ENCODE results near the gene SPRED2.

DNA sequence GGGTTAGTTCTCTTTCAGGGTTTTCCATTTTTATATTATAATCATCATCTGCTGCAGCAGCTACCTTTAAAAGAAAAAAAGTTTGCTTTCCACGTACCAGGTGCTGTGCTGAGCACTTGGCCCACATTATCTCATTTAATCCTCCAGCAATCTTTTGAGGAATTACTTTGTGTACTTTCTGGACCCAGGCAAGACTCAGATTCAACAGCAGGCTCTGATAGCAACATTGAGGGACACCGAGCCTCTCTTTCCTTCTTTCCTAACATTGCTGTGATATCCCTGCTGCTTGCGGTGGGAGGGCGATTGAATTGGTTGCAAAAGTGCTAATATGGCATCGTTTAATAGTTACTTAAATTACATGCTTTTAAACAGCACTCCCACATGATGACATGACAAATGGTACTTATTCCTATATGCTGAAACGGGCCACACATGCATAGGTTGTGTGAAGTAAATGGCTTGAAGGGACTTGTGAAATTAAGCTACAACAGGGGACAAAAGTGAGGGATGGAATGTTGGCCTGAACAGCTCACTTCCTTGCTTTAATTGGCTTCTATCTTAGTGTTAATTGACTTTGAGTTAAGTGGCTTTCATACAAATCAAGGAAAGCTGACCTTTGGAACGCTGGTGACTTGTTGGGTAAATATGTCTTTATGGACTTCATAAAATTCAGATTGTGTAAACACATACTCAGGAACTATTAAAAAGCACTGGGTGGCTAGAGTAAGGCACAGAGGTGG, 21.2 kb downstream of the SPRED2 start:
- TF ChIP-seq, protein P1, sequence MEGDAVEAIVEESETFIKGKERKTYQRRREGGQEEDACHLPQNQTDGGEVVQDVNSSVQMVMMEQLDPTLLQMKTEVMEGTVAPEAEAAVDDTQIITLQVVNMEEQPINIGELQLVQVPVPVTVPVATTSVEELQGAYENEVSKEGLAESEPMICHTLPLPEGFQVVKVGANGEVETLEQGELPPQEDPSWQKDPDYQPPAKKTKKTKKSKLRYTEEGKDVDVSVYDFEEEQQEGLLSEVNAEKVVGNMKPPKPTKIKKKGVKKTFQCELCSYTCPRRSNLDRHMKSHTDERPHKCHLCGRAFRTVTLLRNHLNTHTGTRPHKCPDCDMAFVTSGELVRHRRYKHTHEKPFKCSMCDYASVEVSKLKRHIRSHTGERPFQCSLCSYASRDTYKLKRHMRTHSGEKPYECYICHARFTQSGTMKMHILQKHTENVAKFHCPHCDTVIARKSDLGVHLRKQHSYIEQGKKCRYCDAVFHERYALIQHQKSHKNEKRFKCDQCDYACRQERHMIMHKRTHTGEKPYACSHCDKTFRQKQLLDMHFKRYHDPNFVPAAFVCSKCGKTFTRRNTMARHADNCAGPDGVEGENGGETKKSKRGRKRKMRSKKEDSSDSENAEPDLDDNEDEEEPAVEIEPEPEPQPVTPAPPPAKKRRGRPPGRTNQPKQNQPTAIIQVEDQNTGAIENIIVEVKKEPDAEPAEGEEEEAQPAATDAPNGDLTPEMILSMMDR (IDR thresholded peaks at IDR 0.05), result no peak
- TF ChIP-seq POLR2A (IDR thresholded peaks at IDR 0.05), result no peak
- TF ChIP-seq POLR2AphosphoS5 (IDR thresholded peaks at IDR 0.05; ENCODE audit: insufficient read depth in 1 of 2, low read depth in 1 of 2), result no peak

Data from vagina (tissue), 2 donors.